KMS-11 (cell line): Measurements from ENCODE around the gene GUF1.
A peak's percentile ranks its signal among the peaks of the same experiment; 100 is the strongest.
"Not testable (repeated sequence)": the region's sequence is repeated elsewhere in the genome, so short reads cannot be mapped to it uniquely, and the experiment has no call there.

Experiments
- H2AFZ ChIP-seq: fragments of 200-600 bp; sonication (generic); 2 replicates; pipeline ENCODE4 v1.6.1; 2016; ENCODE audit warnings: antibody characterized with exemption, mixed run types, low read depth
- H3K27ac ChIP-seq: fragments of 200-600 bp; sonication (generic); 2 replicates; pipeline ENCODE4 v1.6.1; 2016; ENCODE audit warnings: mild to moderate bottlenecking, mixed run types
- H3K27me3 ChIP-seq: fragments of 200-600 bp; sonication (generic); 2 replicates; pipeline ENCODE4 v1.6.1; 2017; ENCODE audit warnings: mild to moderate bottlenecking, low read depth, mixed run types, moderate library complexity; ENCODE audit not compliant: insufficient read depth
- H3K36me3 ChIP-seq: fragments of 200-600 bp; sonication (generic); 2 replicates; pipeline ENCODE4 v1.6.1; 2017; ENCODE audit warnings: mild to moderate bottlenecking, mixed run types; ENCODE audit not compliant: insufficient read depth
- H3K4me1 ChIP-seq: fragments of 200-600 bp; sonication (generic); 2 replicates; pipeline ENCODE4 v1.6.1; 2016; ENCODE audit warnings: mild to moderate bottlenecking, low read depth, mixed run types; ENCODE audit not compliant: poor library complexity, severe bottlenecking
- H3K4me2 ChIP-seq: fragments of 200-600 bp; sonication (generic); 2 replicates; pipeline ENCODE4 v1.7.0; 2016; ENCODE audit warnings: mild to moderate bottlenecking, mixed run types
- H3K4me3 ChIP-seq: fragments of 200-600 bp; sonication (generic); IDR thresholded peaks from 2 replicates; pipeline ENCODE4 v1.6.1; 2017; ENCODE audit warnings: low read depth, low read length, mixed read lengths; ENCODE audit not compliant: insufficient read depth
- H3K79me2 ChIP-seq: fragments of 200-600 bp; sonication (generic); 2 replicates; pipeline ENCODE4 v1.6.1; 2016; ENCODE audit warnings: low read depth, mixed run types; ENCODE audit not compliant: insufficient read depth
- H3K9ac ChIP-seq: fragments of 200-600 bp; sonication (generic); 2 replicates; pipeline ENCODE4 v1.6.1; 2016; ENCODE audit warnings: mild to moderate bottlenecking, mixed run types
- H4K20me1 ChIP-seq: fragments of 200-600 bp; sonication (generic); 2 replicates; pipeline ENCODE4 v1.6.1; 2016; ENCODE audit warnings: mild to moderate bottlenecking, mixed run types; ENCODE audit not compliant: insufficient read depth
- CTCF ChIP-seq: fragments of 200-600 bp; sonication (generic); conservative IDR thresholded peaks from 2 replicates; pipeline ENCODE4 v1.6.1; 2017; ENCODE audit warnings: low read depth, mild to moderate bottlenecking, antibody characterized with exemption, low read length, moderate library complexity, mixed read lengths

The GUF1 gene

GRCh38 chr4:44727471-44727870, 49.3 kb downstream of the GUF1 start:
- H3K27me3 ChIP-seq = no peaks in the 10 kb centered on the region
- H3K4me2 ChIP-seq = 0 out of 2 replicates have a peak overlapping the region, but pooled peaks have one; percentile 44
- no peak overlapping the region for H2AFZ ChIP-seq
- no peak overlapping the region for H3K4me3 ChIP-seq
- no peaks in the 10 kb centered on the region for H4K20me1 ChIP-seq
- peaks cover 26% of the 10 kb centered on the region; the same call in 1 of the 2 replicates for H3K79me2 ChIP-seq
- H3K9ac ChIP-seq = no peak overlapping the region
- peaks cover 9% of the 10 kb centered on the region for H3K4me1 ChIP-seq
- H3K27ac ChIP-seq = no peak overlapping the region
- H3K36me3 ChIP-seq = no peaks in the 10 kb centered on the region
- no peak for TF ChIP-seq CTCF

- H3K36me3 ChIP-seq, H3K27ac ChIP-seq, H3K4me1 ChIP-seq, H2AFZ ChIP-seq, H4K20me1 ChIP-seq, H3K9ac ChIP-seq, H3K27me3 ChIP-seq, H3K4me2 ChIP-seq, H3K4me3 ChIP-seq: not testable (repeated sequence)
- peaks cover 19% of the 10 kb centered on the region; the same call in 1 of the 2 replicates for H3K79me2 ChIP-seq
Observed at GRCh38 chr4:44728694-44729093, 50.5 kb downstream of the GUF1 start.

GRCh38 chr4:44736900-44737299, 58.7 kb downstream of the GUF1 start:
- no peak overlapping the region for H3K4me3 ChIP-seq

GRCh38 chr4:44738615-44739014, 60.4 kb downstream of the GUF1 start:
- H3K27me3 ChIP-seq = no peaks in the 10 kb centered on the region
- H2AFZ ChIP-seq = no peak overlapping the region
- H3K27ac ChIP-seq = no peak overlapping the region
- no peak for TF ChIP-seq CTCF
- H3K36me3 ChIP-seq = no peaks in the 10 kb centered on the region
- H4K20me1 ChIP-seq = no peaks in the 10 kb centered on the region
- no peaks in the 10 kb centered on the region for H3K79me2 ChIP-seq
- H3K4me2 ChIP-seq = no peak overlapping the region
- no peak overlapping the region for H3K9ac ChIP-seq
- H3K4me1 ChIP-seq = no peaks in the 10 kb centered on the region
- no peak overlapping the region for H3K4me3 ChIP-seq

More at GRCh38 chr4:44736900-44737299, 58.7 kb downstream of the GUF1 start:
- no peaks in the 10 kb centered on the region for H3K79me2 ChIP-seq
- no peak overlapping the region for H2AFZ ChIP-seq
- TF ChIP-seq CTCF = no peak
- H3K9ac ChIP-seq = no peak overlapping the region
- H3K36me3 ChIP-seq = no peaks in the 10 kb centered on the region
- H3K27me3 ChIP-seq = no peaks in the 10 kb centered on the region
- H4K20me1 ChIP-seq = no peaks in the 10 kb centered on the region
- no peaks in the 10 kb centered on the region for H3K4me1 ChIP-seq
- H3K27ac ChIP-seq = no peak overlapping the region
- H3K4me2 ChIP-seq = no peak overlapping the region

GRCh38 chr4:44740201-44740600, 62.0 kb downstream of the GUF1 start:
- Histone ChIP-seq H3K27ac (no peak overlapping the region), H3K4me1 (no peaks in the 10 kb centered on the region), H3K36me3 (no peaks in the 10 kb centered on the region), H3K4me3 (no peak overlapping the region), H2AFZ (no peak overlapping the region), H4K20me1 (no peaks in the 10 kb centered on the region), H3K9ac (no peak overlapping the region), H3K79me2 (no peaks in the 10 kb centered on the region), H3K27me3 (no peaks in the 10 kb centered on the region), H3K4me2 (no peak overlapping the region)
- no peak for TF ChIP-seq CTCF
